Fibroblast of lung (primary cell): ENCODE data around the gene NBEA. TPM values are rescaled to one million over a fixed set of nuclear protein-coding genes. Genes with fewer than 3 reads are reported as not detected.

ENCODE experiments used
- DNase-seq, 2 donors: peaks; one replicate each; pipeline versions ENCODE4 v3.0.0 to v3.0.0-alpha.2; 2010; ENCODE audit warnings: low read depth in 2 of 2
- H2AFZ ChIP-seq: 2 replicates; pipeline ENCODE4 v1.5.1; 2012; ENCODE audit warnings: low read length, control low read depth, inconsistent platforms
- H3K27ac ChIP-seq: 2 replicates; pipeline ENCODE4 v1.5.1; 2011; ENCODE audit warnings: low read length, control low read depth; ENCODE audit not compliant: insufficient read depth
- H3K27me3 ChIP-seq: 2 replicates; pipeline ENCODE4 v1.5.1; 2011; ENCODE audit warnings: mild to moderate bottlenecking, low read length; ENCODE audit not compliant: control insufficient read depth, insufficient read depth
- H3K36me3 ChIP-seq: 2 replicates; pipeline ENCODE4 v1.5.1; 2011; ENCODE audit warnings: low read length; ENCODE audit not compliant: control insufficient read depth, insufficient read depth
- H3K4me1 ChIP-seq: 2 replicates; pipeline ENCODE4 v1.5.1; 2011; ENCODE audit warnings: low read length; ENCODE audit not compliant: control insufficient read depth, insufficient read depth; ENCODE audit errors: extremely low read depth
- H3K4me2 ChIP-seq: 2 replicates; pipeline ENCODE4 v1.5.1; 2011; ENCODE audit warnings: low read length, control low read depth; ENCODE audit not compliant: insufficient read depth; ENCODE audit errors: extremely low read depth
- H3K4me3 ChIP-seq, 4 experiments: fragments of 200-600 bp in 1 of 4; sonication (generic) in 1 of 4; replicated peaks in 1 of 4; 2 replicates each; pipeline ENCODE4 v1.5.1; 2011 to 2016; ENCODE audit warnings: low read length in 4 of 4, low read depth in 3 of 4, mild to moderate bottlenecking in 3 of 4, control low read depth in 2 of 4, inconsistent platforms in 1 of 4, mixed read lengths in 1 of 4; ENCODE audit not compliant: insufficient read depth in 1 of 4; ENCODE audit errors: control extremely low read depth in 1 of 4
- H3K79me2 ChIP-seq: 2 replicates; pipeline ENCODE4 v1.5.1; 2012; ENCODE audit warnings: mild to moderate bottlenecking, low read length, inconsistent platforms; ENCODE audit not compliant: control insufficient read depth, insufficient read depth
- H3K9ac ChIP-seq: 2 replicates; pipeline ENCODE4 v1.5.1; 2011; ENCODE audit warnings: mild to moderate bottlenecking, low read length, control low read depth; ENCODE audit not compliant: insufficient read depth
- H3K9me3 ChIP-seq: 2 replicates; pipeline ENCODE4 v1.5.1; 2012; ENCODE audit warnings: low read depth, low read length; ENCODE audit not compliant: control insufficient read depth, insufficient read depth
- H4K20me1 ChIP-seq: 2 replicates; pipeline ENCODE4 v1.5.1; 2011; ENCODE audit warnings: low read length; ENCODE audit not compliant: control insufficient read depth, insufficient read depth; ENCODE audit errors: extremely low read depth
- CTCF ChIP-seq, 2 donors: IDR thresholded peaks in 1 of 2; conservative IDR thresholded peaks in 1 of 2; 1 replicate in 1 of 2; 2 replicates in 1 of 2; pipeline ENCODE4 v1.5.1; 2011 to 2012; ENCODE audit warnings: low read length in 2 of 2, control low read depth in 1 of 2, inconsistent platforms in 1 of 2, low read depth in 1 of 2, mild to moderate bottlenecking in 1 of 2
- EZH2 ChIP-seq: IDR thresholded peaks from 2 replicates; pipeline ENCODE4 v1.5.1; 2012; ENCODE audit warnings: low read length, control low read depth, mild to moderate bottlenecking; ENCODE audit errors: missing control alignments
- polyA plus RNA-seq, 2 donors: library from polyadenylated mRNA; depleted of rRNA in 1 of 2; stranded (reverse) in 1 of 2; unstranded in 1 of 2; fragments of >200 nt; gene quantifications; 2 replicates each; pipeline ENCODE4 v1.2.1, GENCODE V29; 2011 to 2012; ENCODE audit warnings: missing spikeins in 1 of 2
- total RNA-seq: library from RNA; depleted of rRNA; stranded (reverse); fragments of >200 nt; gene quantifications from 2 replicates; pipeline ENCODE4 v1.2.1, GENCODE V29; 2014

Gene NBEA
- total and polyA plus RNA-seq, 2 donors (not counting 1 experiment from before 2014, with no cell fraction given): 3.6 to 7.8 TPM

GRCh38 chr13:34911159-34911558 lies 30.9 kb upstream of the NBEA start:
- Histone ChIP-seq H3K9ac (no peak overlapping the region), H3K36me3 (no peaks in the 10 kb centered on the region), H3K27me3 (peaks cover 3% of the 10 kb centered on the region), H3K27ac (no peak overlapping the region), H3K79me2 (no peaks in the 10 kb centered on the region), H3K4me3 (no peak overlapping the region), H4K20me1 (no peaks in the 10 kb centered on the region), H3K4me1 (no peaks in the 10 kb centered on the region), H3K4me2 (no peak overlapping the region), H2AFZ (no peak overlapping the region), H3K9me3 (no peaks in the 10 kb centered on the region)
- TF ChIP-seq CTCF (conservative IDR thresholded peaks at IDR 0.05 in 1 of 2, IDR thresholded peaks at IDR 0.05 in 1 of 2; ENCODE audit: low read depth in 1 of 2, low read length in 2 of 2): no peak
- no peak for TF ChIP-seq EZH2
- no peak for DNase-seq

- no peak for TF ChIP-seq CTCF (conservative IDR thresholded peaks at IDR 0.05 in 1 of 2, IDR thresholded peaks at IDR 0.05 in 1 of 2; ENCODE audit: low read depth in 1 of 2, low read length in 2 of 2)
- TF ChIP-seq EZH2: no peak
- Histone ChIP-seq H3K27ac (no peak overlapping the region), H3K79me2 (no peaks in the 10 kb centered on the region), H2AFZ (no peak overlapping the region), H3K4me3 (no peak overlapping the region), H4K20me1 (no peaks in the 10 kb centered on the region), H3K27me3 (peaks cover 3% of the 10 kb centered on the region), H3K36me3 (no peaks in the 10 kb centered on the region), H3K9ac (no peak overlapping the region), H3K4me2 (no peak overlapping the region), H3K9me3 (no peaks in the 10 kb centered on the region), H3K4me1 (no peaks in the 10 kb centered on the region)
- peak; percentile 2 to 25 for DNase-seq
Observed at GRCh38 chr13:34913040-34913439, 29.0 kb upstream of the NBEA start.

DNA sequence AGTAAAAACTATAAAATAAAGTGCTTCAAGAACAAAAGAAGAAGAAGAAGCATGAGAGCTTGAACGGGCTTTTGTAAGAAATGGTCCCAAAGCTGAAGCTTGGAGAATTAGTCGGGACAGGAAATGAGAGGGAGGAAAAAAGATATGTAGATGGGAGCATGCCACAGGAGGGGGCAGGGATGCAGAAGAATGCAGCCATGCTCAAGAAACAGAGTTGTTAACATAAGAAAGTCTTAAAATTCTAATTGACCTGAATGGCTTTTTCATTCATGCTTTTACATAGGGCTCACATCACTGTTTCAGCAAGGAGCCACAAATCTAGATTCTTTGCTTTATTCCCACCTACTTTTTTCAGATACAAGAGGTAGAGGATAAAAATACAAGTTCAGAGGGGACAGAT lies 27.7 kb upstream of the NBEA start:
- no peaks in the 10 kb centered on the region for H3K4me1 ChIP-seq
- no peak for TF ChIP-seq EZH2
- TF ChIP-seq CTCF (conservative IDR thresholded peaks at IDR 0.05 in 1 of 2, IDR thresholded peaks at IDR 0.05 in 1 of 2; ENCODE audit: low read depth in 1 of 2, low read length in 2 of 2): no peak
- H3K4me3 ChIP-seq: no peak overlapping the region

More for the DNA sequence above, 27.7 kb upstream of the NBEA start:
- Histone ChIP-seq H3K9ac (no peak overlapping the region), H3K36me3 (no peaks in the 10 kb centered on the region), H3K27me3 (no peaks in the 10 kb centered on the region), H4K20me1 (no peaks in the 10 kb centered on the region), H2AFZ (no peak overlapping the region), H3K9me3 (no peaks in the 10 kb centered on the region), H3K79me2 (no peaks in the 10 kb centered on the region), H3K27ac (no peak overlapping the region), H3K4me2 (no peak overlapping the region)
- DNase-seq: no peak
